Measurements from ENCODE around the gene PLEKHS1. TPM values are rescaled to one million over a fixed set of nuclear protein-coding genes. Genes with fewer than 3 reads are reported as not detected.

Gene PLEKHS1
- total RNA-seq, 6 experiments from 2014 or later, result 0.05 TPM; not detected in 5

- DNase-seq, result no peak
- peaks cover 2% of the 10 kb centered on the region for H3K27me3 Mint-ChIP-seq (ENCODE audit: insufficient read depth)
- H3K4me1 Mint-ChIP-seq (ENCODE audit: low read depth), result peaks cover 13% of the 10 kb centered on the region; the same call in 1 of the 2 replicates
- peaks cover 9% of the 10 kb centered on the region for H3K36me3 Mint-ChIP-seq (ENCODE audit: low read depth)
- H3K9me3 Mint-ChIP-seq, result no peaks in the 10 kb centered on the region
- TF ChIP-seq CTCF (IDR thresholded peaks at IDR 0.05), result no peak
- no peak overlapping the region for H3K27ac Mint-ChIP-seq
- H3K4me3 Mint-ChIP-seq, result no peak overlapping the region
Measured at GRCh38 chr10:113733635-113734034, 17.8 kb upstream of the PLEKHS1 start.

GRCh38 chr10:113735913-113736312 is 15.6 kb upstream of the PLEKHS1 start:
- no peak for DNase-seq
- H3K4me3 Mint-ChIP-seq, result no peak overlapping the region
- TF ChIP-seq CTCF (IDR thresholded peaks at IDR 0.05), result no peak

GRCh38 chr10:113736576-113736975 is 14.9 kb upstream of the PLEKHS1 start:
- TF ChIP-seq CTCF (IDR thresholded peaks at IDR 0.05), result no peak
- no peak overlapping the region for H3K4me3 Mint-ChIP-seq
- H3K9me3 Mint-ChIP-seq, result no peaks in the 10 kb centered on the region
- no peaks in the 10 kb centered on the region for H3K36me3 Mint-ChIP-seq (ENCODE audit: low read depth)
- H3K4me1 Mint-ChIP-seq (ENCODE audit: low read depth), result peaks cover 13% of the 10 kb centered on the region; the same call in 1 of the 2 replicates
- no peak overlapping the region for H3K27ac Mint-ChIP-seq
- DNase-seq, result peak; percentile 11
- H3K27me3 Mint-ChIP-seq (ENCODE audit: insufficient read depth), result peaks cover 4% of the 10 kb centered on the region

More at GRCh38 chr10:113735913-113736312, 15.6 kb upstream of the PLEKHS1 start:
- H3K36me3 Mint-ChIP-seq (ENCODE audit: low read depth), result no peaks in the 10 kb centered on the region
- no peak overlapping the region for H3K27ac Mint-ChIP-seq
- H3K9me3 Mint-ChIP-seq, result no peaks in the 10 kb centered on the region
- H3K27me3 Mint-ChIP-seq (ENCODE audit: insufficient read depth), result peaks cover 4% of the 10 kb centered on the region
- H3K4me1 Mint-ChIP-seq (ENCODE audit: low read depth), result peaks cover 13% of the 10 kb centered on the region; the same call in 1 of the 2 replicates

- no peak for TF ChIP-seq CTCF (IDR thresholded peaks at IDR 0.05)
- Mint-ChIP-seq H3K4me1 (ENCODE audit: low read depth) (peaks cover 21% of the 10 kb centered on the region; the same call in 1 of the 2 replicates), H3K4me3 (no peak overlapping the region), H3K27ac (no peak overlapping the region), H3K36me3 (ENCODE audit: low read depth) (no peaks in the 10 kb centered on the region), H3K27me3 (ENCODE audit: insufficient read depth) (peaks cover 2% of the 10 kb centered on the region), H3K9me3 (no peaks in the 10 kb centered on the region)
- DNase-seq, result no peak
Measured at GRCh38 chr10:113739031-113739430, 12.5 kb upstream of the PLEKHS1 start.

GRCh38 chr10:113739577-113739976 is 11.9 kb upstream of the PLEKHS1 start:
- Mint-ChIP-seq H3K36me3 (ENCODE audit: low read depth) (no peaks in the 10 kb centered on the region), H3K9me3 (no peaks in the 10 kb centered on the region), H3K27me3 (ENCODE audit: insufficient read depth) (peaks cover 2% of the 10 kb centered on the region), H3K4me1 (ENCODE audit: low read depth) (peaks cover 22% of the 10 kb centered on the region; the same call in 1 of the 2 replicates), H3K27ac (no peak overlapping the region), H3K4me3 (no peak overlapping the region)
- TF ChIP-seq CTCF (IDR thresholded peaks at IDR 0.05), result no peak
- DNase-seq, result no peak

GRCh38 chr10:113740850-113741249 is 10.6 kb upstream of the PLEKHS1 start:
- H3K27ac Mint-ChIP-seq, result no peak overlapping the region
- no peaks in the 10 kb centered on the region for H3K36me3 Mint-ChIP-seq (ENCODE audit: low read depth)
- no peak for TF ChIP-seq CTCF (IDR thresholded peaks at IDR 0.05)
- H3K4me3 Mint-ChIP-seq, result no peak overlapping the region
- H3K27me3 Mint-ChIP-seq (ENCODE audit: insufficient read depth), result peaks cover 2% of the 10 kb centered on the region
- H3K9me3 Mint-ChIP-seq, result no peaks in the 10 kb centered on the region
- no peak for DNase-seq
- H3K4me1 Mint-ChIP-seq (ENCODE audit: low read depth), result peaks cover 28% of the 10 kb centered on the region
